Nephron progenitor cell (in vitro differentiated cells): ENCODE results near the gene KCMF1.

Experiments
- DNase-seq: peaks from one replicate; pipeline ENCODE4 v3.0.0; 2021
- H3K27ac Mint-ChIP-seq: 2 replicates; pipeline ENCODE4 v1.8.0; 2021; ENCODE audit warnings: mild to moderate bottlenecking, moderate library complexity, mixed read lengths
- H3K27me3 Mint-ChIP-seq: 2 replicates; pipeline ENCODE4 v1.8.0; 2021; ENCODE audit warnings: mild to moderate bottlenecking, low read depth, mixed read lengths; ENCODE audit not compliant: poor library complexity
- H3K36me3 Mint-ChIP-seq: 2 replicates; pipeline ENCODE4 v1.8.0; 2021; ENCODE audit warnings: low read depth, mixed read lengths
- H3K4me1 Mint-ChIP-seq: 2 replicates; pipeline ENCODE4 v1.8.0; 2021; ENCODE audit warnings: mixed read lengths
- H3K4me3 Mint-ChIP-seq: 2 replicates; pipeline ENCODE4 v1.8.0; 2021; ENCODE audit warnings: mild to moderate bottlenecking, moderate library complexity, mixed read lengths
- H3K9me3 Mint-ChIP-seq: 2 replicates; pipeline ENCODE4 v1.8.0; 2021; ENCODE audit warnings: mild to moderate bottlenecking, moderate library complexity, mixed read lengths
- CTCF ChIP-seq: fragments of 200-600 bp; sonication (generic); IDR thresholded peaks from 2 replicates; pipeline ENCODE4 v1.5.0; 2021; ENCODE audit warnings: antibody characterized with exemption

KCMF1 gene

GRCh38 chr2:84980263-84980983 is 9.5 kb downstream of the KCMF1 start:
- no peak overlapping the region for H3K4me3 Mint-ChIP-seq
- no peaks in the 10 kb centered on the region for H3K9me3 Mint-ChIP-seq
- H3K36me3 Mint-ChIP-seq, result peaks cover 50% of the 10 kb centered on the region
- peaks cover 4% of the 10 kb centered on the region for H3K4me1 Mint-ChIP-seq
- no peak for TF ChIP-seq CTCF
- no peak for DNase-seq
- peak overlapping the region; percentile 70 for H3K27ac Mint-ChIP-seq
- H3K27me3 Mint-ChIP-seq, result peaks cover 2% of the 10 kb centered on the region

GRCh38 chr2:84986018-84986417 is 15.1 kb downstream of the KCMF1 start:
- DNase-seq, result no peak
- peaks cover 39% of the 10 kb centered on the region for H3K36me3 Mint-ChIP-seq
- no peak overlapping the region for H3K4me3 Mint-ChIP-seq
- no peaks in the 10 kb centered on the region for H3K27me3 Mint-ChIP-seq
- no peak for TF ChIP-seq CTCF
- H3K9me3 Mint-ChIP-seq, result no peaks in the 10 kb centered on the region
- peak overlapping the region; percentile 39 for H3K27ac Mint-ChIP-seq
- peaks cover 14% of the 10 kb centered on the region for H3K4me1 Mint-ChIP-seq

GRCh38 chr2:84989422-84989821 is 18.5 kb downstream of the KCMF1 start:
- no peaks in the 10 kb centered on the region for H3K27me3 Mint-ChIP-seq
- peaks cover 34% of the 10 kb centered on the region for H3K36me3 Mint-ChIP-seq

GRCh38 chr2:84989927-84990326 is 19.0 kb downstream of the KCMF1 start:
- Mint-ChIP-seq H3K36me3 (peaks cover 35% of the 10 kb centered on the region), H3K4me3 (no peak overlapping the region), H3K4me1 (peaks cover 18% of the 10 kb centered on the region), H3K27me3 (no peaks in the 10 kb centered on the region), H3K9me3 (no peaks in the 10 kb centered on the region), H3K27ac (no peak overlapping the region)
- no peak for DNase-seq
- no peak for TF ChIP-seq CTCF

More at GRCh38 chr2:84989422-84989821, 18.5 kb downstream of the KCMF1 start:
- Mint-ChIP-seq H3K4me1 (peaks cover 18% of the 10 kb centered on the region), H3K4me3 (no peak overlapping the region), H3K27ac (no peak overlapping the region), H3K9me3 (no peaks in the 10 kb centered on the region)
- TF ChIP-seq CTCF, result no peak
- no peak for DNase-seq

GRCh38 chr2:84991404-84992160 is 20.6 kb downstream of the KCMF1 start:
- DNase-seq, result no peak
- H3K27ac Mint-ChIP-seq, result no peak overlapping the region
- peaks cover 11% of the 10 kb centered on the region for H3K4me1 Mint-ChIP-seq
- TF ChIP-seq CTCF, result no peak
- H3K4me3 Mint-ChIP-seq, result no peak overlapping the region
- H3K27me3 Mint-ChIP-seq, result no peaks in the 10 kb centered on the region
- H3K36me3 Mint-ChIP-seq, result peaks cover 28% of the 10 kb centered on the region
- no peaks in the 10 kb centered on the region for H3K9me3 Mint-ChIP-seq
